T-helper 17 cell (primary cell): Measurements from ENCODE around the gene EIF4E. TPM values are rescaled to one million over a fixed set of nuclear protein-coding genes. Genes with fewer than 3 reads are reported as not detected.

ENCODE experiments used
- ATAC-seq: fragments of 150-1000 bp; cut with Tn5 transposase; 2 replicates; pipeline ENCODE4 v1.10.0; 2021; ENCODE audit warnings: mild to moderate bottlenecking, moderate library complexity
- DNase-seq, 3 donors: peaks; one replicate each; pipeline versions ENCODE4 v3.0.0 to v3.0.0-alpha.2; 2020 to 2021
- H3K9me3 ChIP-seq: one replicate; pipeline ENCODE4 v1.7.0; 2013; ENCODE audit warnings: low read length, mild to moderate bottlenecking; ENCODE audit not compliant: control insufficient read depth, poor library complexity, severe bottlenecking
- H3K27ac Mint-ChIP-seq: one replicate; pipeline ENCODE4 v1.8.0; 2022; ENCODE audit warnings: mild to moderate bottlenecking, moderate library complexity, mixed read lengths
- H3K27me3 Mint-ChIP-seq: one replicate; pipeline ENCODE4 v1.8.0; 2022; ENCODE audit warnings: mixed read lengths
- H3K36me3 Mint-ChIP-seq: one replicate; pipeline ENCODE4 v1.8.0; 2022; ENCODE audit warnings: low read depth, mixed read lengths
- H3K4me1 Mint-ChIP-seq: one replicate; pipeline ENCODE4 v1.8.0; 2022; ENCODE audit warnings: mild to moderate bottlenecking, mixed read lengths
- H3K4me3 Mint-ChIP-seq: one replicate; pipeline ENCODE4 v1.8.0; 2022; ENCODE audit warnings: mild to moderate bottlenecking, moderate library complexity, mixed read lengths
- total RNA-seq, 4 donors: library from RNA in 2 of 4; stranded (reverse) in 2 of 4; gene quantifications; one replicate each; pipeline ENCODE4 v1.2.3 and lab custom pipeline; 2022 to 2026

EIF4E gene, protein sequence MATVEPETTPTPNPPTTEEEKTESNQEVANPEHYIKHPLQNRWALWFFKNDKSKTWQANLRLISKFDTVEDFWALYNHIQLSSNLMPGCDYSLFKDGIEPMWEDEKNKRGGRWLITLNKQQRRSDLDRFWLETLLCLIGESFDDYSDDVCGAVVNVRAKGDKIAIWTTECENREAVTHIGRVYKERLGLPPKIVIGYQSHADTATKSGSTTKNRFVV
- total RNA-seq: 10 to 100 TPM; 50.5 to 51.1 TPM
- 27.6 to 48.1 reads per million in 2 donors for total RNA-seq (lab: John Stamatoyannopoulos, UW)

GRCh38 chr4:98928505-98929340 is at the start of gene EIF4E:
EIF4E (minus strand) TSS chr4:98929133; CDS start chr4:98929112, 21 bp downstream.
- Mint-ChIP-seq H3K27me3 (no peaks in the 10 kb centered on the region), H3K36me3 (no peaks in the 10 kb centered on the region), H3K4me3 (peak within 1 kb of the TSS; percentile 99), H3K27ac (peak within 1 kb of the TSS; percentile 95), H3K4me1 (peaks cover 20% of the 10 kb centered on the region)
- ATAC-seq (peak; percentile 86), DNase-seq (peak; percentile 88 to 95 (median 90))
- no peaks in the 10 kb centered on the region for H3K9me3 ChIP-seq

GRCh38 chr4:98977557-98977956 is 48.6 kb upstream of the EIF4E start:
- no peaks in the 10 kb centered on the region for H3K9me3 ChIP-seq
- Mint-ChIP-seq H3K27me3 (peaks cover 12% of the 10 kb centered on the region), H3K27ac (no peak overlapping the region), H3K4me3 (no peak overlapping the region), H3K36me3 (no peaks in the 10 kb centered on the region), H3K4me1 (peaks cover 2% of the 10 kb centered on the region)
- ATAC-seq (no peak), DNase-seq (no peak)

- no peak for DNase-seq
- no peak overlapping the region for H3K27ac Mint-ChIP-seq
- no peaks in the 10 kb centered on the region for H3K9me3 ChIP-seq
- peaks cover 2% of the 10 kb centered on the region for H3K4me1 Mint-ChIP-seq
- H3K36me3 Mint-ChIP-seq: no peaks in the 10 kb centered on the region
- no peak for ATAC-seq
- H3K4me3 Mint-ChIP-seq: no peak overlapping the region
- H3K27me3 Mint-ChIP-seq: peaks cover 11% of the 10 kb centered on the region
Observed at GRCh38 chr4:98976716-98977115, 47.8 kb upstream of the EIF4E start.

DNA sequence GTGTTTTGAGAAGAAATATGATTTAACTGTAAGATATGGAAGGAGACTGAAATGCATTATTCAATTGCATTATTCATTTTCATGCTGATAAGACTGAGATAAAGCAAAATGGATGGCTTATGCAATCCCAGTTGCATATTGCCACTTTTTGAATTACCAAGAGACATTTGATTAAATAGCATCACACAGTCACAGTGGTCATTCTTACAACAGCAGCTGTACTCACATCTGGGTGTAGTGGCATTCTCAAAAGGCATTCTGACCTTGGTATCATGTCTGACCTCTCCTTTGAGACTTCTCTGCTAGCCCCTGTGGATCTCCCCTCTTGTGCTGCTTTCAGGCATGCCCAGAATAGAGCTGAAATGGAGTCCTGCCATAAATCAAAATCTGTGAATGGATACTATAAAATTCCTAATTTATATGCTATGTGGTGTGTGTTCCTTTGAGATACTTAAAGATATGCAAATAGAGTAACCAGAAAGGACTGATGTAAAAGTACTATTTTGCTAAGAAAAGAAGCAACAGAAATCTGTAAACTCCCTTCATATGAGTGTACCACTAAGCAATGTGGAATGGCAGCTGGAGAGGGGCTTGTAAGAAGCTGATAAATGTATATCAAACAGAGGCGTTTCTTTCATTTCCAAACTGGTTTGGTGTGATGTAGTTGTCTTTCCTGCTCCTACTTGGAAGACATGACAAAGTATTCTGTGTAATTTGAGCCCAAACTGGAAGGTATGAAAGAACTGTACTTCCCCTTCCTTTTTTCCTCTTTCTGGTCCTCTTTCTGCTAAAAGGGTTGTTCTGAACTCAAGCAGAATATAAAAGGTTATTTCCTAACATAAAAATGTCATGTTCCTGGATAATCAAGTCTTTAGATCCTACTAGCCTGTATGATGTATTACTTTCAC is 41.2 kb upstream of the EIF4E start:
- no peak overlapping the region for H3K4me3 Mint-ChIP-seq
- no peak for ATAC-seq

DNA sequence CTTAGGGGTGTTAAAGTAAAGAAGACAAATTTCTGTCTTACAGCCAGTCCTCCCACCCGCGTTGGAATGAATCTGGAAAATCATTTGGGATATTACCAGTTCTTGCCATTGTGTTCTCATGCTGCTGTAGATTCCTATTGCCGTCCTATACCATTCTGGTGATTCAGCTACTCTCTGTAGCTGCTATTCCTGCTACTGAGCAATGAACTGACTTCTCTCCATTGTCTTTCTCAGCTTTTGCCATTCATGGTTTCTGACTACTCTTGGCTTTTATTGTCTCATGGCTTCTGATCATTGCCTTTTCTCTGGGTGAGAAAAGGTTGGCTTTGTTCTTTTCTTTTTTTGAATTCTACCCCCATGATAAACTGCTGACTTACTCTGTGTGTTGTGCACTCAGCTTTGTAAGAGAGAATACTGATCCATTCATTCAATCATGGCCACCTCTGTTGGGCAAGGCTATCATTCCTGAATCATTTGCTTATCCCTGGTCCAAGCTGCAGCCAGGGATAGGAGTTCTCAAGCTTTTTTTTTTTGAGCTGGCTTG is 38.9 kb upstream of the EIF4E start:
- no peaks in the 10 kb centered on the region for H3K4me1 Mint-ChIP-seq
- no peak for DNase-seq
- no peak for ATAC-seq
- no peaks in the 10 kb centered on the region for H3K9me3 ChIP-seq
- no peak overlapping the region for H3K4me3 Mint-ChIP-seq
- no peak overlapping the region for H3K27ac Mint-ChIP-seq
- H3K36me3 Mint-ChIP-seq: peaks cover 2% of the 10 kb centered on the region
- peaks cover 28% of the 10 kb centered on the region for H3K27me3 Mint-ChIP-seq

More for the DNA sequence above, 41.2 kb upstream of the EIF4E start:
- H3K9me3 ChIP-seq: no peaks in the 10 kb centered on the region
- Mint-ChIP-seq H3K36me3 (no peaks in the 10 kb centered on the region), H3K27me3 (peaks cover 27% of the 10 kb centered on the region), H3K27ac (no peak overlapping the region), H3K4me1 (peaks cover 2% of the 10 kb centered on the region)
- DNase-seq: no peak

- H3K36me3 Mint-ChIP-seq: peaks cover 2% of the 10 kb centered on the region
- no peak for ATAC-seq
- no peak for DNase-seq
- no peaks in the 10 kb centered on the region for H3K9me3 ChIP-seq
- no peak overlapping the region for H3K4me3 Mint-ChIP-seq
- H3K4me1 Mint-ChIP-seq: no peaks in the 10 kb centered on the region
- H3K27ac Mint-ChIP-seq: no peak overlapping the region
- H3K27me3 Mint-ChIP-seq: peaks cover 28% of the 10 kb centered on the region
Observed at GRCh38 chr4:98966926-98967325, 38.0 kb upstream of the EIF4E start.

DNA sequence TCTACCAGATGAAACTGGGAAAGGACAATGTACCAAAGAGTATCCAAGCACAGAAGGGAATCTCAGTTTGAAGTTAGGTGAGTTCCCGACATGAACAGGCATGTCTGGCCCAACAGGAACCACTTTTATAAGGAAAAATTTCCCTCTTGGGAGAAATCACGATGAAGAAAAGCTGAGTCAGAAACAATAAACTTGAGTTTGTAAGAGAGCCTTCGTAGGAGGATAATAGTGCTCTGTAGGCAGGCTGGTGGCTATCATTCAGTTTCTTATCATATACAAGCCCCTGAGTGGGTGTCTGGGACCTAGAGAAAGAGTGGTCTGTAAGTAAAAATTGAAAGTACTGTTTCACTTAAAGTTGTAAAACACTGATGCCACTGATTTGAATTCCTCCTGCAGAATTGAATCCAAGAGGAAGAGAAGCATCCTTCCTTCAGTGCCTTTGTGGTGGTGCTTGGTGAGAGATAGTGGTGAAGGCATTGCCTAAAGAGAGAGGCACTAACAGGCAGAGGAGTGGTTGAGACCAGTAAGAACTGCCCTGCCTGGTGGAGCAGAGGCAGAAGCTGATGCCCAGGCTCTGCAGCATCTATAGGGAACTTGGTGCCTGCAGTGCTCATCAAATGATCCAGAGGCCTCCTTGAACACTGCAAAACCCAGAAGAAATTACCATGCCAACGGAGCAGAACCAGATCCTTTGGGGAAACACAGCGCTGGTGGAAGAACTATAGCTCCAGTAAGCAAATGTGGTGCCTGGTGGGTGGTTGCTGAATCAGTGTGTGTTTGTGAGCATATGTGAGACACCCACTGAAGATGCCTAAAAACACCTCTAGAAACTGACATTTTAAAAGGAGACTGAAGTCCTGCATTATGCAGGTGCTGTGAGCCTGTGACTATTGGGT is 34.9 kb upstream of the EIF4E start:
- H3K9me3 ChIP-seq: no peaks in the 10 kb centered on the region
- H3K4me1 Mint-ChIP-seq: no peaks in the 10 kb centered on the region
- H3K36me3 Mint-ChIP-seq: peaks cover 4% of the 10 kb centered on the region
- no peak overlapping the region for H3K27ac Mint-ChIP-seq
- peaks cover 20% of the 10 kb centered on the region for H3K27me3 Mint-ChIP-seq
- ATAC-seq (no peak), DNase-seq (no peak)
- H3K4me3 Mint-ChIP-seq: no peak overlapping the region

DNA sequence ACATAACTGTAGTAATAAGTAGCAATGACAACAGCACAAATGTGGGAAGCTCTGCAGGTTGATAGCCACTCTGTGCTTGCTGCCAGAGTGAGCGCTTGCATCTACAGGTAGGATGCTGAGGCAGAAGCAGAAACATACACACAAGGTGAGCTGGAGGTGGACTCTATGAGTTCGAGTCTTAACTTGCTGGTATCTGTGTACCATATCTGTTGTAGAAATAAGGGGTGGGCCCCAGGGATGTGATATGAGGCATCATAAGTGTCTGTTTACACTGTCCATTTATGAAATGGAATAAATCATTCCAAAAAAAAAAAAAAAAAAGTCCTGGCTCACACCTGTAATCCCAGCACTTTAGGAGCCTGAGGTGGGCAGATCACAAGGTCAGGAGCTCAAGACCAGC is 32.8 kb upstream of the EIF4E start:
- no peaks in the 10 kb centered on the region for H3K4me1 Mint-ChIP-seq
- H3K9me3 ChIP-seq: no peaks in the 10 kb centered on the region
- ATAC-seq (no peak), DNase-seq (no peak)
- H3K36me3 Mint-ChIP-seq: peaks cover 4% of the 10 kb centered on the region
- no peak overlapping the region for H3K4me3 Mint-ChIP-seq
- no peak overlapping the region for H3K27ac Mint-ChIP-seq
- peaks cover 14% of the 10 kb centered on the region for H3K27me3 Mint-ChIP-seq

DNA sequence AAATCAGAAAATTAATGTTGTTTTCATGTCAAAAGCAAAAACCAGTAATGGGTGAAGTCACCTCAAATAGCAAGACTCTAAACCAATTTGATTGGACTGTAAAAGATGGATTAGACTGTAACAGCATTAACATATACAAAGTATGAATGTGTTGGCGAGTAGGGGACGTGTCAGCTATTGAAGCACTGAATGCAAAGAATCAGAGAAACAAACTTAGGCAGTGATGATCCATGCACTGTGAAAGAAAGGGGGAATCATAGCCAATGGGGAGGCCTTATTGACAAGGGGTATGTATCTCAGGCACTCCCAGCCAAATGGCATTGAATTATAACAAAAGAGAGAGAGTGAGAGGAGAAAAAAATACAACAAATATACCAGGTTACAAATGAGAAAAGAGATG is 30.5 kb upstream of the EIF4E start:
- no peak overlapping the region for H3K27ac Mint-ChIP-seq
- DNase-seq (no peak), ATAC-seq (no peak)
- no peaks in the 10 kb centered on the region for H3K4me1 Mint-ChIP-seq
- H3K9me3 ChIP-seq: no peaks in the 10 kb centered on the region
- H3K36me3 Mint-ChIP-seq: peaks cover 2% of the 10 kb centered on the region
- H3K27me3 Mint-ChIP-seq: peaks cover 21% of the 10 kb centered on the region
- no peak overlapping the region for H3K4me3 Mint-ChIP-seq

DNA sequence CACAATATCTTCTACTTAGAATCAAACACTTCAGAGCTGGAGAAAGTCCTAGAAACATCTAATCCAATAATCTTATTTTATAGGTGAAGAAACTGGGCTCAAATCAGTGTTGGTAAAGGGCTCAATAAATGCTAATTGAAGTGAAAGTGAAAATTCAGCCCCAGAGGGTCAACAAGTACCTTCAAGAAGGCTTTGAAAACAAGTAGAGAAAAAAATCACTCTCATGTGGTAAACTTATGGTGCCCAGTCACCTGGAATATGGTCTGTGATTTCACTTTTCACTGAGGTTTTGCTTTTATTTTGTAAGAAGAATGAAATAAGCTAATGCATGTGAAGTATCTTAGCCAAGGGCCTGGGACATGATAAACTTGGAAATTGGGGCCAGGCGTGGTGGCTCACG is 29.1 kb upstream of the EIF4E start:
- no peaks in the 10 kb centered on the region for H3K9me3 ChIP-seq
- Mint-ChIP-seq H3K36me3 (peaks cover 2% of the 10 kb centered on the region), H3K4me1 (no peaks in the 10 kb centered on the region), H3K27ac (no peak overlapping the region), H3K4me3 (no peak overlapping the region), H3K27me3 (peaks cover 14% of the 10 kb centered on the region)
- ATAC-seq (no peak), DNase-seq (no peak)

DNA sequence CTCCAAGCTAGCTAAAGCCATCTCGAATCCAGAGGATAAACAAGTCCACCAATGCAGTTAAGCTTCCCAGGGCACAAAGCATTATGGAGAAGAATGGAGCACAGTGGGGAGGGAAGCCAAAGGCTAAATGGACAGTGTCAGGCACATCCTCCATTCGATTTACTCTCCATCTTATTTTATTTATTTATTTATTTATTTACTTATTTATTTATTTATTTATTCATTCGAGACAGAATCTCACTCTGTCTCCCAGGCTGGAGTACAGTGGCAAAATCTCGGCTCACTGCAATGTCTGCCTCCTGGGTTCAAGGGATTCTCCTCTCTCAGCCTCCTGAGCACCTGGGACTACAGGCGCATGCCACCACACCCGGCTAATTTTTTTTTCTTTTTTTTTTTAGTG is 26.3 kb upstream of the EIF4E start:
- ATAC-seq (no peak), DNase-seq (no peak)
- peaks cover 2% of the 10 kb centered on the region for H3K36me3 Mint-ChIP-seq
- no peaks in the 10 kb centered on the region for H3K9me3 ChIP-seq
- H3K4me3 Mint-ChIP-seq: no peak overlapping the region
- H3K27me3 Mint-ChIP-seq: peaks cover 14% of the 10 kb centered on the region
- H3K4me1 Mint-ChIP-seq: no peaks in the 10 kb centered on the region
- H3K27ac Mint-ChIP-seq: no peak overlapping the region

GRCh38 chr4:98951710-98952109 is 22.8 kb upstream of the EIF4E start:
- no peak overlapping the region for H3K27ac Mint-ChIP-seq
- no peak overlapping the region for H3K4me3 Mint-ChIP-seq
- no peak for ATAC-seq
- peaks cover 7% of the 10 kb centered on the region for H3K27me3 Mint-ChIP-seq
- no peaks in the 10 kb centered on the region for H3K9me3 ChIP-seq
- no peaks in the 10 kb centered on the region for H3K4me1 Mint-ChIP-seq
- no peak for DNase-seq
- H3K36me3 Mint-ChIP-seq: no peaks in the 10 kb centered on the region
